ENCODE data around the gene ENHO. TPM values are rescaled to one million over a fixed set of nuclear protein-coding genes. Genes with fewer than 3 reads are reported as not detected.

Gene ENHO
- total RNA-seq, 1 donor from 2014 or later = 1.6 TPM

DNA sequence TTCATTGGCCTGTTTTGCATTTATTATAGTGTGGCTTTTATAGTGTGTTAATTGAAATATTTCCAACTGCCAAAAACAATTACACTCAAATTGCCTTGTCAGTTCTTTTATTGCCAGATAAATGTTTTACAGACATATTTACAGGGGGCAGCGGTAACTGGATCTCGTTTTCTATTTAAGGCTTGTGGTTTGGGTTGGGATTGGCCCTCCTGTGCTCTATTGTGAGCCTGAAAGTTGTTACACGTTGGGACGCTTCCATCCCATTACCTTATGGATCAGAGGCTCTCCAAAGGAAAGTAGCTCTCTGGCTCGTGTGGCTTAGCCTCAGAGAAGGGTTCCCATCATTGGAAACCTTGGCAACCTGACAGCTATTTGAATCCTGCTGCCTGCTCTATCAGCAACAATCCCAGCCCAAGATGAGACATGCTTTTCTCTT, 43.3 kb downstream of the ENHO start:
- Mint-ChIP-seq H3K27me3 (ENCODE audit: low read depth) (peaks cover 39% of the 10 kb centered on the region), H3K36me3 (ENCODE audit: low read depth) (no peaks in the 10 kb centered on the region), H3K9me3 (ENCODE audit: low read depth) (no peaks in the 10 kb centered on the region), H3K4me3 (ENCODE audit: unreplicated experiment) (no peak overlapping the region), H3K4me1 (ENCODE audit: low read depth) (no peaks in the 10 kb centered on the region), H3K27ac (ENCODE audit: unreplicated experiment) (no peak overlapping the region)
- TF ChIP-seq, protein P1, sequence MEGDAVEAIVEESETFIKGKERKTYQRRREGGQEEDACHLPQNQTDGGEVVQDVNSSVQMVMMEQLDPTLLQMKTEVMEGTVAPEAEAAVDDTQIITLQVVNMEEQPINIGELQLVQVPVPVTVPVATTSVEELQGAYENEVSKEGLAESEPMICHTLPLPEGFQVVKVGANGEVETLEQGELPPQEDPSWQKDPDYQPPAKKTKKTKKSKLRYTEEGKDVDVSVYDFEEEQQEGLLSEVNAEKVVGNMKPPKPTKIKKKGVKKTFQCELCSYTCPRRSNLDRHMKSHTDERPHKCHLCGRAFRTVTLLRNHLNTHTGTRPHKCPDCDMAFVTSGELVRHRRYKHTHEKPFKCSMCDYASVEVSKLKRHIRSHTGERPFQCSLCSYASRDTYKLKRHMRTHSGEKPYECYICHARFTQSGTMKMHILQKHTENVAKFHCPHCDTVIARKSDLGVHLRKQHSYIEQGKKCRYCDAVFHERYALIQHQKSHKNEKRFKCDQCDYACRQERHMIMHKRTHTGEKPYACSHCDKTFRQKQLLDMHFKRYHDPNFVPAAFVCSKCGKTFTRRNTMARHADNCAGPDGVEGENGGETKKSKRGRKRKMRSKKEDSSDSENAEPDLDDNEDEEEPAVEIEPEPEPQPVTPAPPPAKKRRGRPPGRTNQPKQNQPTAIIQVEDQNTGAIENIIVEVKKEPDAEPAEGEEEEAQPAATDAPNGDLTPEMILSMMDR (IDR thresholded peaks at IDR 0.05) = no peak
- no peak for DNase-seq (ENCODE audit: low spot score)

DNA sequence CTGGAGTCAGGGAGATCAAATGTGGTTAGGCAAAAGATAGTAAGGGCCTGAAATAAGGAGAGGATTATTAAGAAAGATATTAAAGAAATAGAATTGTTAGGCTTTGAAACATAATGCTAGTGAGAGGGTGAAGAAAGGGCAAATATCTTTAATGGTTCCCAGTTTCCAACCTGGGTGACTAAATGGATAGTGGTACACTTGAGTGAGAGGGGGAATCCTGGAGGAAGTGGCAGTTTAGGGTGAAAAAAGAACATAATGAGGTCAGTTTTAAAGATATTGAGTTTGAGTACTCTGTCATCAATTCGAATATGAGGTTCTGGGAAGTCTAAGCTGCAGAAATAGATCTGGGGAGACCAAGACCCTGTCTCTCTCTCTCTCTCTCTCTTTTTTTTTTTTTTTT, 45.2 kb downstream of the ENHO start:
- TF ChIP-seq, protein P1 (IDR thresholded peaks at IDR 0.05) = no peak
- peaks cover 39% of the 10 kb centered on the region for H3K27me3 Mint-ChIP-seq (ENCODE audit: low read depth)
- no peaks in the 10 kb centered on the region for H3K36me3 Mint-ChIP-seq (ENCODE audit: low read depth)
- H3K4me1 Mint-ChIP-seq (ENCODE audit: low read depth) = no peaks in the 10 kb centered on the region
- no peak overlapping the region for H3K27ac Mint-ChIP-seq (ENCODE audit: unreplicated experiment)
- no peaks in the 10 kb centered on the region for H3K9me3 Mint-ChIP-seq (ENCODE audit: low read depth)
- H3K4me3 Mint-ChIP-seq (ENCODE audit: unreplicated experiment) = no peak overlapping the region
- no peak for DNase-seq (ENCODE audit: low spot score)

DNA sequence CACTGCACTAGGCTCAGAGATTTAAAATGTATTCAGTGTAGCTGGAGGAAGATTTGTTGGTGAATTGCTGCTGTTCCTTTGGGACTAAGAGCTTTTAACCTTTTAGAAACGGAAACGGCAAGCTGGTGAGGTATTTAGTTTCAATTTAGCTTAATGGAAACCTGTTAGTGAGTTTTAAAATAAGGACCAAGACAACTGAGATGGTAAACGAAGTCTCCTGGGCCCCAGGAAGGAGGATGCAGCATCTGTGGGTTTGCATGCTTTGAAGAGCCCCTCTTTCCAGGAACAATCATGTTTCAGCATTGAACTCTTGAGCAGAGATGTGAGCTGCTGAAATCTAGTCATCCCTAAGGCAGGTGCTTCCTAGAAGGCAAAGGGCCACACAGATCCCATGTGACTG, 47.7 kb downstream of the ENHO start:
- Mint-ChIP-seq H3K27ac (ENCODE audit: unreplicated experiment) (no peak overlapping the region), H3K4me3 (ENCODE audit: unreplicated experiment) (no peak overlapping the region), H3K36me3 (ENCODE audit: low read depth) (no peaks in the 10 kb centered on the region), H3K9me3 (ENCODE audit: low read depth) (no peaks in the 10 kb centered on the region), H3K4me1 (ENCODE audit: low read depth) (no peaks in the 10 kb centered on the region), H3K27me3 (ENCODE audit: low read depth) (peaks cover 37% of the 10 kb centered on the region)
- DNase-seq (ENCODE audit: low spot score) = no peak
- TF ChIP-seq, protein P1 (IDR thresholded peaks at IDR 0.05) = no peak

Other genes with a start within 250 kb of the ENHO start
- gene KIF24, start 193.7 kb downstream of the ENHO start, total RNA-seq = 0.90 to 2.5 TPM (median 1.0 TPM) in 3 replicates
- gene NUDT2, start 193.4 kb downstream of the ENHO start, total RNA-seq = 15.6 to 17.9 TPM (median 17.6 TPM) in 3 replicates
- gene MYORG, start 146.1 kb downstream of the ENHO start, total RNA-seq = 5.3 to 7.5 TPM (median 6.8 TPM) in 3 replicates
- gene FAM219A, start 64.4 kb downstream of the ENHO start, total RNA-seq = 24.5 to 37.5 TPM (median 35.7 TPM) in 3 replicates
- 0.25 TPM in 1 of 3 replicates, not detected in the others for gene DNAI1, start 64.2 kb downstream of the ENHO start, total RNA-seq
- gene CNTFR, start 66.7 kb upstream of the ENHO start, total RNA-seq = 0.12 TPM in 1 of 3 replicates, not detected in the others
- gene RPP25L, start 89.1 kb upstream of the ENHO start, total RNA-seq = 10.6 to 11.0 TPM (median 10.9 TPM) in 3 replicates
- gene DCTN3, start 97.5 kb upstream of the ENHO start, total RNA-seq = 79.5 to 105 TPM (median 79.5 TPM) in 3 replicates
- 0.20 TPM in 1 of 3 replicates, not detected in the others for gene ARID3C, start 106.1 kb upstream of the ENHO start, total RNA-seq
- gene SIGMAR1, start 114.8 kb upstream of the ENHO start, total RNA-seq = 71.6 to 84.9 TPM (median 76.7 TPM) in 3 replicates
- 35.5 to 51.8 TPM (median 38.2 TPM) in 3 replicates for gene GALT, start 123.7 kb upstream of the ENHO start, total RNA-seq
- 32.0 to 33.7 TPM (median 32.9 TPM) in 3 replicates for gene IL11RA, start 129.2 kb upstream of the ENHO start, total RNA-seq
- gene CCL27, start 139.7 kb upstream of the ENHO start, total RNA-seq = not detected in 3 replicates
- gene CCL19, start 168.3 kb upstream of the ENHO start, total RNA-seq = not detected in 3 replicates
- not detected in 3 replicates for gene CCL21, start 187.1 kb upstream of the ENHO start, total RNA-seq